Measurements from ENCODE around the gene NT5DC1. TPM values are rescaled to one million over a fixed set of nuclear protein-coding genes. Genes with fewer than 3 reads are reported as not detected.

NT5DC1 gene
- total RNA-seq, 1 experiment from 2014 or later, result 61.9 TPM

GRCh38 chr6:116190550-116190949 is 89.9 kb downstream of the NT5DC1 start:
- Mint-ChIP-seq H3K4me1 (ENCODE audit: low read depth, unreplicated experiment) (no peaks in the 10 kb centered on the region), H3K9me3 (ENCODE audit: low read depth, unreplicated experiment) (peaks cover 2% of the 10 kb centered on the region), H3K27ac (ENCODE audit: unreplicated experiment) (no peak overlapping the region), H3K4me3 (ENCODE audit: low read depth, unreplicated experiment) (no peak overlapping the region), H3K27me3 (ENCODE audit: unreplicated experiment) (no peaks in the 10 kb centered on the region), H3K36me3 (ENCODE audit: insufficient read depth, unreplicated experiment) (no peaks in the 10 kb centered on the region)
- TF ChIP-seq CTCF (IDR thresholded peaks at IDR 0.05; ENCODE audit: unreplicated experiment), result no peak
- DNase-seq, result no peak
- no TSS peak for BruUV-seq (replicated peaks)
- intact Hi-C loops (cut with micrococcal nuclease; ENCODE audit: unreplicated experiment), result no loop called here
- CTCF ChIA-PET, result interaction anchor here (0.6 kb wide), 1 partner anchor 980 kb away, joined by 5 read pairs; no protein-coding TSS in a partner anchor

- Mint-ChIP-seq H3K27me3 (ENCODE audit: unreplicated experiment) (no peaks in the 10 kb centered on the region), H3K4me3 (ENCODE audit: low read depth, unreplicated experiment) (no peak overlapping the region), H3K4me1 (ENCODE audit: low read depth, unreplicated experiment) (no peaks in the 10 kb centered on the region), H3K27ac (ENCODE audit: unreplicated experiment) (no peak overlapping the region), H3K9me3 (ENCODE audit: low read depth, unreplicated experiment) (no peaks in the 10 kb centered on the region), H3K36me3 (ENCODE audit: insufficient read depth, unreplicated experiment) (no peaks in the 10 kb centered on the region)
- no peak for DNase-seq
- intact Hi-C loops (cut with micrococcal nuclease; ENCODE audit: unreplicated experiment), result no loop called here
- no peak for TF ChIP-seq CTCF (IDR thresholded peaks at IDR 0.05; ENCODE audit: unreplicated experiment)
- CTCF ChIA-PET, result no interaction called here
- no TSS peak for BruUV-seq (replicated peaks)
These were observed 91.2 kb downstream of the NT5DC1 start for GRCh38 chr6:116191881-116192280.

- Mint-ChIP-seq H3K4me1 (ENCODE audit: low read depth, unreplicated experiment) (no peaks in the 10 kb centered on the region), H3K27ac (ENCODE audit: unreplicated experiment) (no peak overlapping the region), H3K9me3 (ENCODE audit: low read depth, unreplicated experiment) (no peaks in the 10 kb centered on the region), H3K4me3 (ENCODE audit: low read depth, unreplicated experiment) (no peak overlapping the region), H3K36me3 (ENCODE audit: insufficient read depth, unreplicated experiment) (no peaks in the 10 kb centered on the region), H3K27me3 (ENCODE audit: unreplicated experiment) (no peaks in the 10 kb centered on the region)
- intact Hi-C loops (cut with micrococcal nuclease; ENCODE audit: unreplicated experiment), result no loop called here
- no TSS peak for BruUV-seq (replicated peaks)
- no peak for TF ChIP-seq CTCF (IDR thresholded peaks at IDR 0.05; ENCODE audit: unreplicated experiment)
- CTCF ChIA-PET, result no interaction called here
- DNase-seq, result no peak
These were observed 92.1 kb downstream of the NT5DC1 start for GRCh38 chr6:116192786-116193185.

GRCh38 chr6:116196841-116197240 is 96.2 kb downstream of the NT5DC1 start:
- Mint-ChIP-seq H3K4me3 (ENCODE audit: low read depth, unreplicated experiment) (no peak overlapping the region), H3K9me3 (ENCODE audit: low read depth, unreplicated experiment) (no peaks in the 10 kb centered on the region), H3K27ac (ENCODE audit: unreplicated experiment) (no peak overlapping the region), H3K36me3 (ENCODE audit: insufficient read depth, unreplicated experiment) (no peaks in the 10 kb centered on the region), H3K4me1 (ENCODE audit: low read depth, unreplicated experiment) (no peaks in the 10 kb centered on the region), H3K27me3 (ENCODE audit: unreplicated experiment) (no peaks in the 10 kb centered on the region)
- intact Hi-C loops (cut with micrococcal nuclease; ENCODE audit: unreplicated experiment), result no loop called here
- TF ChIP-seq CTCF (IDR thresholded peaks at IDR 0.05; ENCODE audit: unreplicated experiment), result no peak
- CTCF ChIA-PET, result no interaction called here
- DNase-seq, result no peak
- BruUV-seq (replicated peaks), result no TSS peak

All from Calu3 (cell line).